ENCODE measurements around the gene KRT4. TPM values are rescaled to one million over a fixed set of nuclear protein-coding genes. Genes with fewer than 3 reads are reported as not detected.

The KRT4 gene
- total RNA-seq, 1 donor from 2014 or later: 0.29 TPM

DNA sequence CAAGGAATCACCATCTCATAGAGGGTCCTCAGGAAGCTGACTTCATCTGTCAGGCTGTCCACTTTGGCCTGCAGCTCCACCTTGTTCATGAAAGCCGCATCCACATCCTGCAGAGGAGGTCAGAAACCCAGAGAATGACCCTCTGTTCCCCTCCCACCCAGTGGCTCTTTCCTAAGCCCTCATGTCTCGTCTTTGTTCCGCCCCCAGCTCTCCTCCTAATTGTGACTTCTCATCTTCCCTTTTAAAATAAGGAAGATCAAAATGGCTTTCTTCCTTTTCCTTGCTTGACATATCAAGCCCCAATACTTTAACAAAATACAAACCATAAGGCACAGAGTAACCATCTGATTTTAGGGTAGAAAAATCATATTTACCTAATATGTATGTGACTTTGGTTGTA is 41.1 kb downstream of the KRT4 start:
- no peak for TF ChIP-seq CTCF (IDR thresholded peaks at IDR 0.05; ENCODE audit: unreplicated experiment)
- no peaks in the 10 kb centered on the region for H3K9me3 Mint-ChIP-seq (ENCODE audit: low read depth)
- DNase-seq (ENCODE audit: low spot score, unreplicated experiment): no peak
- H3K36me3 Mint-ChIP-seq (ENCODE audit: insufficient read depth): no peaks in the 10 kb centered on the region
- H3K27ac Mint-ChIP-seq: no peak overlapping the region
- H3K27me3 Mint-ChIP-seq: peaks cover 61% of the 10 kb centered on the region
- H3K4me1 Mint-ChIP-seq (ENCODE audit: low read depth): no peaks in the 10 kb centered on the region
- no peak overlapping the region for H3K4me3 Mint-ChIP-seq (ENCODE audit: low read depth)

DNA sequence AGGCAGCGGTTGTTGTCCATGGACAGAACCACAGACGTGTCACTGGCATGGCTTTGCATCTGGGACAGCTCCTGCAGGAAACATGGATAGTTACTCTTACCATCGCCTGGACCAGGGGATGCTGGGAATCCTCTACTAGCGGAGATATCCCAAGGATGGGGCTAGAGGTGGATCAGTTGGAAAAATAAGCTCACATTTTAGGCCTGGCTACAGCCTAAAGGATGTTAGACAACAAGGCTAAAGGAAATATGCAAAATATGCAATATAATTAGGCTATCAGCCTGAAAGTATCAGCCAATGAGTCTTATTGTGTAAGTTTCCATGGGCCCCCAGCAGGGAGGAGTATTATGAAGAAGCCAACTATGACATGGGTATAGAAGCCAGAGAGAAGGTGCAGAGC is 41.7 kb downstream of the KRT4 start:
- no peaks in the 10 kb centered on the region for H3K36me3 Mint-ChIP-seq (ENCODE audit: insufficient read depth)
- no peak overlapping the region for H3K4me3 Mint-ChIP-seq (ENCODE audit: low read depth)
- no peak overlapping the region for H3K27ac Mint-ChIP-seq
- no peaks in the 10 kb centered on the region for H3K9me3 Mint-ChIP-seq (ENCODE audit: low read depth)
- no peak for DNase-seq (ENCODE audit: low spot score, unreplicated experiment)
- H3K27me3 Mint-ChIP-seq: peaks cover 64% of the 10 kb centered on the region
- H3K4me1 Mint-ChIP-seq (ENCODE audit: low read depth): no peaks in the 10 kb centered on the region
- TF ChIP-seq CTCF (IDR thresholded peaks at IDR 0.05; ENCODE audit: unreplicated experiment): no peak

DNA sequence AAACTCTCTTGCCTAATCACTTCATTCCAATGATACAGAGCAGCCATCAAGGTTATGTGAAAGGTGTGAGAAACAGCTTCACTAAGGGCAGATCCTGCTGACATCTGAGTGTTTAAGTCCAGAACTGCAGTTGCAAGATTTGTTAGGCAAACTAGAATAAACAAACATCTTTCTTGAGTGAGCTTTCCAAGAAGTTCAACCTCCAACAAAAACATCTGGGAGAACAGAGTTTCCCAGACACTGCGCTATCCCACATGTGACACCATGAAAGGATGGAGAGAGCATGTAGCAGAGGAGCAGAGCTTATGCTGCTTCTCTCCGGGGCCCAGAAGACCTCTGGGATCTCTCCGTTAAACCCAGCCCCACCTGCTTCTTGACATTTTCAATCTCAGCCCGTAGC is 42.4 kb downstream of the KRT4 start:
- no peak overlapping the region for H3K4me3 Mint-ChIP-seq (ENCODE audit: low read depth)
- no peak overlapping the region for H3K27ac Mint-ChIP-seq
- no peak for TF ChIP-seq CTCF (IDR thresholded peaks at IDR 0.05; ENCODE audit: unreplicated experiment)
- H3K9me3 Mint-ChIP-seq (ENCODE audit: low read depth): no peaks in the 10 kb centered on the region
- no peaks in the 10 kb centered on the region for H3K36me3 Mint-ChIP-seq (ENCODE audit: insufficient read depth)
- H3K27me3 Mint-ChIP-seq: peaks cover 63% of the 10 kb centered on the region
- H3K4me1 Mint-ChIP-seq (ENCODE audit: low read depth): no peaks in the 10 kb centered on the region
- no peak for DNase-seq (ENCODE audit: low spot score, unreplicated experiment)

GRCh38 chr12:52771088-52771487 is 42.8 kb downstream of the KRT4 start:
- no peak for DNase-seq (ENCODE audit: low spot score, unreplicated experiment)
- peaks cover 64% of the 10 kb centered on the region for H3K27me3 Mint-ChIP-seq
- H3K4me1 Mint-ChIP-seq (ENCODE audit: low read depth): no peaks in the 10 kb centered on the region

DNA sequence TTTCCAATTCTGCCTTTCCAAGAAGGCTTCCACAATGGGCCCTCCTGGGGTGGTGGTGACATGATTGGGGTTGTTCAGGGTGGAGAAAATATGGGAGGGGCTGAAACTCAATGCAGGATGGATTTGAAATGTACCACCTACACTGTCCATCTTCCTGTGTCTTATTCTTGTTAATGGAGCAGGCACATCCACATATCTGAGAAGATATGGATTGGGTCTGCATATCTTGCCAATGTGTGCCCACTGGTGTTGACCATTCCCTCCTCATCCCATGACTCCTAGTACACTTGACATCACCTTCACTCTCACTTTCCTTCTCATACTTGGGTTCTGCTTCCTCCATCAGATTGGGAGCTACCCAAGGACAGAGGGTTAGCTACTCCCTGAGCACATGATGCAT is 44.0 kb downstream of the KRT4 start:
- no peaks in the 10 kb centered on the region for H3K4me1 Mint-ChIP-seq (ENCODE audit: low read depth)
- no peak overlapping the region for H3K4me3 Mint-ChIP-seq (ENCODE audit: low read depth)
- H3K27ac Mint-ChIP-seq: no peak overlapping the region
- H3K9me3 Mint-ChIP-seq (ENCODE audit: low read depth): no peaks in the 10 kb centered on the region
- H3K27me3 Mint-ChIP-seq: peaks cover 65% of the 10 kb centered on the region
- no peak for TF ChIP-seq CTCF (IDR thresholded peaks at IDR 0.05; ENCODE audit: unreplicated experiment)
- no peaks in the 10 kb centered on the region for H3K36me3 Mint-ChIP-seq (ENCODE audit: insufficient read depth)
- DNase-seq (ENCODE audit: low spot score, unreplicated experiment): no peak

More at GRCh38 chr12:52771088-52771487, 42.8 kb downstream of the KRT4 start:
- TF ChIP-seq CTCF (IDR thresholded peaks at IDR 0.05; ENCODE audit: unreplicated experiment): no peak
- no peaks in the 10 kb centered on the region for H3K9me3 Mint-ChIP-seq (ENCODE audit: low read depth)
- H3K27ac Mint-ChIP-seq: no peak overlapping the region
- H3K36me3 Mint-ChIP-seq (ENCODE audit: insufficient read depth): no peaks in the 10 kb centered on the region
- H3K4me3 Mint-ChIP-seq (ENCODE audit: low read depth): no peak overlapping the region

Data from progenitor cell of endocrine pancreas (in vitro differentiated cells).